K562 (cell line): Measurements from ENCODE around the gene KLK15. TPM values are rescaled to one million over a fixed set of nuclear protein-coding genes. Genes with fewer than 3 reads are reported as not detected.

Experiments
- ELK3 ChIP-seq: fragments of 450-650 bp; formaldehyde crosslinking; IDR thresholded peaks from 2 replicates; pipeline ENCODE4 v1.4.0; 2020; ENCODE audit warnings: mild to moderate bottlenecking
- EP300 ChIP-seq: IDR thresholded peaks from 2 replicates; pipeline ENCODE4 v1.6.1; 2012; ENCODE audit warnings: low read length, improper control_type of control experiment
- HMGN3 ChIP-seq: IDR thresholded peaks from 2 replicates; pipeline ENCODE4 v1.6.1; 2011; ENCODE audit warnings: borderline replicate concordance, low read depth, mild to moderate bottlenecking, mixed read lengths, low read length; ENCODE audit not compliant: insufficient read length; ENCODE audit errors: extremely low read depth
- KAT7 ChIP-seq: sonication (generic); formaldehyde crosslinking; IDR thresholded peaks from 2 replicates; pipeline ENCODE4 v1.8.0; 2022; ENCODE audit warnings: missing genetic modification reagents, mild to moderate bottlenecking, borderline replicate concordance
- PRMT5 ChIP-seq: sonication (generic); formaldehyde crosslinking; IDR thresholded peaks from 2 replicates; pipeline ENCODE4 v1.5.0; 2020; ENCODE audit warnings: missing genetic modification reagents
- RUNX1 ChIP-seq: sonication (generic); IDR thresholded peaks from 2 replicates; pipeline ENCODE4 v1.6.1; 2016; ENCODE audit warnings: antibody characterized with exemption, low read depth
- SIN3A ChIP-seq, 2 experiments: fragments of 150-350 bp in 1 of 2; IDR thresholded peaks; 2 replicates each; pipeline ENCODE4 v1.6.1; 2011 to 2016; ENCODE audit warnings: borderline replicate concordance in 2 of 2, low read depth in 2 of 2, low read length in 2 of 2, mild to moderate bottlenecking in 2 of 2, moderate library complexity in 2 of 2; ENCODE audit not compliant: control insufficient read depth in 1 of 2
- SP2 ChIP-seq: IDR thresholded peaks from 2 replicates; pipeline ENCODE4 v1.6.1; 2011; ENCODE audit warnings: mild to moderate bottlenecking, low read depth, low read length, moderate library complexity; ENCODE audit not compliant: poor library complexity, severe bottlenecking; ENCODE audit errors: extremely low read depth
- TOE1 ChIP-seq, 2 experiments: fragments of 450-650 bp in 1 of 2; sonication (generic) in 1 of 2; formaldehyde crosslinking in 1 of 2; IDR thresholded peaks; 2 replicates each; pipeline versions ENCODE4 v1.7.1 to v1.8.0; 2016 to 2022; ENCODE audit warnings: borderline replicate concordance in 2 of 2, mild to moderate bottlenecking in 2 of 2, antibody characterized with exemption in 1 of 2, inconsistent platforms in 1 of 2, low read depth in 1 of 2, missing genetic modification reagents in 1 of 2, moderate library complexity in 1 of 2
- polyA plus RNA-seq, 8 experiments: library from polyadenylated mRNA; depleted of rRNA in 4 of 8; stranded (reverse) in 5 of 8; unstranded in 3 of 8; fragments of >200 nt; fragmentation: Nextera tagmentation in 2 of 8; fragmentation: Illumina TruSeq in 1 of 8; extraction: Ambion mirVana in 2 of 8; extraction: Trizol in 1 of 8; gene quantifications; 2 replicates each; pipeline versions ENCODE4 v1.2.1 to v1.2.3, GENCODE V29; 2011 to 2014; ENCODE audit warnings: inconsistent platforms in 1 of 8, missing spikeins in 1 of 8
- total RNA-seq, 7 experiments: library from RNA; depleted of rRNA in 6 of 7; stranded (reverse); fragments of >200 nt in 6 of 7; fragmentation: Illumina TruSeq in 2 of 7; extraction: Trizol in 2 of 7; gene quantifications; 2 replicates each; pipeline versions ENCODE4 v1.2.1 to v1.2.3, GENCODE V29; 2011 to 2021; ENCODE audit warnings: low replicate concordance in 1 of 7
- TF ChIP-seq, protein P1 (sequence below): sonication (generic); formaldehyde crosslinking; IDR thresholded peaks from 2 replicates; pipeline ENCODE4 v1.4.0; 2020; ENCODE audit warnings: mild to moderate bottlenecking, missing genetic modification reagents
- TF ChIP-seq, protein P2 (sequence below): sonication (generic); formaldehyde crosslinking; IDR thresholded peaks from 2 replicates; pipeline ENCODE4 v1.8.0; 2022; ENCODE audit warnings: mild to moderate bottlenecking, missing genetic modification reagents, borderline replicate concordance
- TF ChIP-seq, protein P3 (sequence below): fragments of 250-450 bp; sonication (Bioruptor Pico); IDR thresholded peaks from 2 replicates; pipeline ENCODE4 v1.8.0; 2021; ENCODE audit warnings: moderate library complexity, mild to moderate bottlenecking, inconsistent platforms
- TF ChIP-seq, protein P4 (sequence below): sonication (generic); formaldehyde crosslinking; IDR thresholded peaks from 2 replicates; pipeline ENCODE4 v1.8.0; 2022; ENCODE audit warnings: missing genetic modification reagents, mild to moderate bottlenecking, borderline replicate concordance

Gene KLK15
- total and polyA plus RNA-seq, 9 of the 15 experiments (the other 6 are each of a cell fraction or from before 2014, with no cell fraction given), result not detected

GRCh38 chr19:50870417-50871089 is 37.2 kb upstream of the KLK15 start (continued):
- TF ChIP-seq SIN3A (IDR thresholded peaks at IDR 0.05; ENCODE audit: borderline replicate concordance in 2 of 2, control insufficient read depth in 1 of 2, low read depth in 2 of 2, low read length in 2 of 2), result no peak
- TF ChIP-seq, protein P1, sequence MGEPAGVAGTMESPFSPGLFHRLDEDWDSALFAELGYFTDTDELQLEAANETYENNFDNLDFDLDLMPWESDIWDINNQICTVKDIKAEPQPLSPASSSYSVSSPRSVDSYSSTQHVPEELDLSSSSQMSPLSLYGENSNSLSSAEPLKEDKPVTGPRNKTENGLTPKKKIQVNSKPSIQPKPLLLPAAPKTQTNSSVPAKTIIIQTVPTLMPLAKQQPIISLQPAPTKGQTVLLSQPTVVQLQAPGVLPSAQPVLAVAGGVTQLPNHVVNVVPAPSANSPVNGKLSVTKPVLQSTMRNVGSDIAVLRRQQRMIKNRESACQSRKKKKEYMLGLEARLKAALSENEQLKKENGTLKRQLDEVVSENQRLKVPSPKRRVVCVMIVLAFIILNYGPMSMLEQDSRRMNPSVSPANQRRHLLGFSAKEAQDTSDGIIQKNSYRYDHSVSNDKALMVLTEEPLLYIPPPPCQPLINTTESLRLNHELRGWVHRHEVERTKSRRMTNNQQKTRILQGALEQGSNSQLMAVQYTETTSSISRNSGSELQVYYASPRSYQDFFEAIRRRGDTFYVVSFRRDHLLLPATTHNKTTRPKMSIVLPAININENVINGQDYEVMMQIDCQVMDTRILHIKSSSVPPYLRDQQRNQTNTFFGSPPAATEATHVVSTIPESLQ, result no peak
- no peak for TF ChIP-seq SP2
- peak; percentile 51; the same call in 1 of the 2 replicates for TF ChIP-seq EP300
- TF ChIP-seq HMGN3, result no peak
- no peak for TF ChIP-seq ELK3 (CRISPR knock-in tag)
- no peak for TF ChIP-seq RUNX1
- no peak for TF ChIP-seq PRMT5
- TF ChIP-seq, protein P2, sequence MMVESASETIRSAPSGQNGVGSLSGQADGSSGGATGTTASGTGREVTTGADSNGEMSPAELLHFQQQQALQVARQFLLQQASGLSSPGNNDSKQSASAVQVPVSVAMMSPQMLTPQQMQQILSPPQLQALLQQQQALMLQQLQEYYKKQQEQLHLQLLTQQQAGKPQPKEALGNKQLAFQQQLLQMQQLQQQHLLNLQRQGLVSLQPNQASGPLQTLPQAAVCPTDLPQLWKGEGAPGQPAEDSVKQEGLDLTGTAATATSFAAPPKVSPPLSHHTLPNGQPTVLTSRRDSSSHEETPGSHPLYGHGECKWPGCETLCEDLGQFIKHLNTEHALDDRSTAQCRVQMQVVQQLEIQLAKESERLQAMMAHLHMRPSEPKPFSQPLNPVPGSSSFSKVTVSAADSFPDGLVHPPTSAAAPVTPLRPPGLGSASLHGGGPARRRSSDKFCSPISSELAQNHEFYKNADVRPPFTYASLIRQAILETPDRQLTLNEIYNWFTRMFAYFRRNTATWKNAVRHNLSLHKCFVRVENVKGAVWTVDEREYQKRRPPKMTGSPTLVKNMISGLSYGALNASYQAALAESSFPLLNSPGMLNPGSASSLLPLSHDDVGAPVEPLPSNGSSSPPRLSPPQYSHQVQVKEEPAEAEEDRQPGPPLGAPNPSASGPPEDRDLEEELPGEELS (CRISPR knock-in tag), result peak; percentile 55; the same call in 1 of the 2 replicates
- TF ChIP-seq, protein P3, sequence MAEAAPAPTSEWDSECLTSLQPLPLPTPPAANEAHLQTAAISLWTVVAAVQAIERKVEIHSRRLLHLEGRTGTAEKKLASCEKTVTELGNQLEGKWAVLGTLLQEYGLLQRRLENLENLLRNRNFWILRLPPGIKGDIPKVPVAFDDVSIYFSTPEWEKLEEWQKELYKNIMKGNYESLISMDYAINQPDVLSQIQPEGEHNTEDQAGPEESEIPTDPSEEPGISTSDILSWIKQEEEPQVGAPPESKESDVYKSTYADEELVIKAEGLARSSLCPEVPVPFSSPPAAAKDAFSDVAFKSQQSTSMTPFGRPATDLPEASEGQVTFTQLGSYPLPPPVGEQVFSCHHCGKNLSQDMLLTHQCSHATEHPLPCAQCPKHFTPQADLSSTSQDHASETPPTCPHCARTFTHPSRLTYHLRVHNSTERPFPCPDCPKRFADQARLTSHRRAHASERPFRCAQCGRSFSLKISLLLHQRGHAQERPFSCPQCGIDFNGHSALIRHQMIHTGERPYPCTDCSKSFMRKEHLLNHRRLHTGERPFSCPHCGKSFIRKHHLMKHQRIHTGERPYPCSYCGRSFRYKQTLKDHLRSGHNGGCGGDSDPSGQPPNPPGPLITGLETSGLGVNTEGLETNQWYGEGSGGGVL, result no peak
- peak; percentile 44; the same call in 1 of the 2 replicates for TF ChIP-seq TOE1 (IDR thresholded peaks at IDR 0.05; ENCODE audit: borderline replicate concordance)
- TF ChIP-seq TOE1 (CRISPR knock-in tag; IDR thresholded peaks at IDR 0.05; ENCODE audit: borderline replicate concordance, low read depth), result no peak
- TF ChIP-seq KAT7 (CRISPR knock-in tag), result no peak
- TF ChIP-seq, protein P4, sequence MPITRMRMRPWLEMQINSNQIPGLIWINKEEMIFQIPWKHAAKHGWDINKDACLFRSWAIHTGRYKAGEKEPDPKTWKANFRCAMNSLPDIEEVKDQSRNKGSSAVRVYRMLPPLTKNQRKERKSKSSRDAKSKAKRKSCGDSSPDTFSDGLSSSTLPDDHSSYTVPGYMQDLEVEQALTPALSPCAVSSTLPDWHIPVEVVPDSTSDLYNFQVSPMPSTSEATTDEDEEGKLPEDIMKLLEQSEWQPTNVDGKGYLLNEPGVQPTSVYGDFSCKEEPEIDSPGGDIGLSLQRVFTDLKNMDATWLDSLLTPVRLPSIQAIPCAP (CRISPR knock-in tag), result no peak
